Measurements from ENCODE around the gene KCNK6.

DNA sequence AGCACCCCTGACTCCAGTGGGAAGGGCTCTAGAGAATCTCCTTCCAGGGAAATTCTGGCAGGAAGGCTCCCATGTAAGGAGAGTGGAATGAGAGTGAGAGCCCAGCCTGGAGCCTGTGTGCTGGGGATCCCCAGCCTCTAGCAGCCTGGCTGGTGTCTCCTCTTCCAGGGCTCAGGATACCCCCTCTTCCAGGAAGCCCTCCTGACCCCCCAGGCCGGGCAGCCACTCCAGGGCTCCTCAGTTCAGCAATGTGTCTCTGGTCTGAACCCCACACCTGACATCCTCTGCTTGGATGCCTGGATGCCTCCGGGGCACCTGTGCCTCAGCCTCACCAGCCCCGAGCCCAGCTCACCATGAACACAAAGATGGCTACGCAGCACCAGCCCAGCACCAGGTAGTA is 12.6 kb upstream of the KCNK6 start:
- TF ChIP-seq, protein P1, sequence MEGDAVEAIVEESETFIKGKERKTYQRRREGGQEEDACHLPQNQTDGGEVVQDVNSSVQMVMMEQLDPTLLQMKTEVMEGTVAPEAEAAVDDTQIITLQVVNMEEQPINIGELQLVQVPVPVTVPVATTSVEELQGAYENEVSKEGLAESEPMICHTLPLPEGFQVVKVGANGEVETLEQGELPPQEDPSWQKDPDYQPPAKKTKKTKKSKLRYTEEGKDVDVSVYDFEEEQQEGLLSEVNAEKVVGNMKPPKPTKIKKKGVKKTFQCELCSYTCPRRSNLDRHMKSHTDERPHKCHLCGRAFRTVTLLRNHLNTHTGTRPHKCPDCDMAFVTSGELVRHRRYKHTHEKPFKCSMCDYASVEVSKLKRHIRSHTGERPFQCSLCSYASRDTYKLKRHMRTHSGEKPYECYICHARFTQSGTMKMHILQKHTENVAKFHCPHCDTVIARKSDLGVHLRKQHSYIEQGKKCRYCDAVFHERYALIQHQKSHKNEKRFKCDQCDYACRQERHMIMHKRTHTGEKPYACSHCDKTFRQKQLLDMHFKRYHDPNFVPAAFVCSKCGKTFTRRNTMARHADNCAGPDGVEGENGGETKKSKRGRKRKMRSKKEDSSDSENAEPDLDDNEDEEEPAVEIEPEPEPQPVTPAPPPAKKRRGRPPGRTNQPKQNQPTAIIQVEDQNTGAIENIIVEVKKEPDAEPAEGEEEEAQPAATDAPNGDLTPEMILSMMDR (IDR thresholded peaks at IDR 0.05): no peak
- no peak for TF ChIP-seq POLR2A (IDR thresholded peaks at IDR 0.05)
